Muscle of leg (tissue), 11 donors: ENCODE results near the gene TSPEAR. TPM values are rescaled to one million over a fixed set of nuclear protein-coding genes. Genes with fewer than 3 reads are reported as not detected.
"Not testable (repeated sequence)": the region's sequence is repeated elsewhere in the genome, so short reads cannot be mapped to it uniquely, and the experiment has no call there.

Source experiments
- DNase-seq: peaks from one replicate; pipeline ENCODE4 v3.0.0; 2013
- H3K27ac ChIP-seq: one replicate; pipeline ENCODE4 v1.5.1; 2013; ENCODE audit warnings: mild to moderate bottlenecking, low read length, control low read depth
- H3K27me3 ChIP-seq: one replicate; pipeline ENCODE4 v1.6.1; 2013; ENCODE audit warnings: low read length; ENCODE audit not compliant: control insufficient read depth, insufficient read depth
- H3K36me3 ChIP-seq: one replicate; pipeline ENCODE4 v1.6.1; 2013; ENCODE audit warnings: low read length; ENCODE audit not compliant: control insufficient read depth, insufficient read depth
- H3K4me1 ChIP-seq: one replicate; pipeline ENCODE4 v1.6.1; 2013; ENCODE audit warnings: low read length; ENCODE audit not compliant: control insufficient read depth, insufficient read depth
- H3K4me3 ChIP-seq: one replicate; pipeline ENCODE4 v1.5.1; 2013; ENCODE audit warnings: low read length, control low read depth
- H3K9me3 ChIP-seq: replicated peaks from 2 replicates; pipeline ENCODE4 v1.6.1; 2013; ENCODE audit warnings: low read depth, low read length; ENCODE audit not compliant: control insufficient read depth
- WGBS: methylation state at CpG from one replicate; pipeline ENCODE4 v1.1.5; 2013; ENCODE audit warnings: missing lambda C conversion rate; ENCODE audit not compliant: insufficient coverage; 5-methylcytosine and 5-hydroxymethylcytosine counted together
- polyA plus RNA-seq, 8 donors: library from polyadenylated mRNA; unstranded; fragments of 120-200 nt; gene quantifications; one replicate each; pipeline versions ENCODE4 v1.2.1 to v1.2.3, GENCODE V29; 2013; ENCODE audit warnings: inconsistent platforms in 1 of 8, low replicate concordance in 1 of 8; ENCODE audit not compliant: insufficient read length in 8 of 8, insufficient read depth in 1 of 8
- total RNA-seq: library from RNA; stranded (reverse); fragments of 120-200 nt; gene quantifications from one replicate; pipeline ENCODE4 v1.2.4, GENCODE V29; 2013

The TSPEAR gene
- total and polyA plus RNA-seq, 9 donors, result 0.04 to 1.5 (median 0.10) TPM; not detected in 2

DNA sequence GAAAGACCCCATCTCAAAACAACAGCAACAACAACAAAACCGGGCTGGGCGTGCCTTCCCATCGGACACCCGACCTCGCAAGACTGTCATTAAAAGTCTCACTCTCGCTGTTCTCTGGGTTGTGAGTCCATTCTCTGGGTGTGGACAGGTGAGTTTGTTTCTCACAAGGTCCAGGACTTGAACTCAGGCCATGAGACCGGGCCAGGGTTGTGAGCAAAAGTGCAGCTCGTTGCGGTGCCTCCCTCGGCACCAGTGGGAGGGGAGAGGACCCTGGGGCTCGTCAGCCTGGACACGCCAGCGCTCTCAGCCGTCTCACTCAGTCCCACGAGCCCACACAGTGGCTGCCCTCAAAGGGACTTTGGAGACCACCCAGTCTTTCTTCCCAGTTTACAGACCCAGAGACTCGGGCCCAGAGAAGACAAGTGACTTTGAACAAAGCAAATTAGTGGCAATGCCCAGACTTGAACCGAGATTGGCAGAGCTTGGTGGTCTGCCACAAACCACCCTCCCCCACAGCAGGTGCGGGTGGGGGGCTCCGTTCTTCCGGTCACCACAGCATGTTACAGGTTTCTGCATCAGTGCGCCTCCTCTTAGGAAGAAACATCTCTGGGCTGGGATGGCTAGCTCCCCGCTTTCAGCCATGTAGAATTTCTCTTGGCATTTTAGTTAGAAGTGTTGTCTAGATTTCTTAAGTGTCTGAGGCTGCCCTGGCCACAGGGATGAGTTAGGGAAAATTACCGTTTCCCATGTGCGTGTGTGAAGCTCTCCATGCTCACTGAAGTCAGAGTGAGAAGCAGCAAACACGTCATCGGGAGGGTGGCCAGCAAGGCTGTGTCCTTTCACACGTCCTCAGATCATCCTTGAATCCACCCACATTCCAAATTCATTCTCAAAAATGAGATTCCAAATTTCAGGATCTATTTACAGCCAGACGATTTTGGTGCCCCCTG, 227.8 kb downstream of the TSPEAR start:
- Histone ChIP-seq H3K4me1 (no peaks in the 10 kb centered on the region), H3K9me3 (no peaks in the 10 kb centered on the region), H3K27ac (no peak overlapping the region), H3K36me3 (no peaks in the 10 kb centered on the region), H3K4me3 (no peak overlapping the region), H3K27me3 (peaks cover 12% of the 10 kb centered on the region)
- no peak for DNase-seq
- WGBS, result 71% methylated on average over 21 of the region's 28 CpGs

- Histone ChIP-seq H3K36me3 (no peaks in the 10 kb centered on the region), H3K4me1 (peaks cover 2% of the 10 kb centered on the region), H3K4me3 (no peak overlapping the region), H3K27ac (no peak overlapping the region), H3K27me3 (peaks cover 12% of the 10 kb centered on the region), H3K9me3 (no peaks in the 10 kb centered on the region)
- DNase-seq, result no peak
- WGBS, result 80% methylated on average over 7 of the region's 14 CpGs
Observed at GRCh38 chr21:44482581-44483287, 228.6 kb downstream of the TSPEAR start.

- Histone ChIP-seq H3K4me1 (peaks cover 2% of the 10 kb centered on the region), H3K9me3 (no peaks in the 10 kb centered on the region), H3K36me3 (no peaks in the 10 kb centered on the region), H3K4me3 (no peak overlapping the region), H3K27ac (no peak overlapping the region), H3K27me3 (peaks cover 9% of the 10 kb centered on the region)
- 78% methylated on average over 9 of the region's 16 CpGs for WGBS
- DNase-seq, result no peak
Observed at GRCh38 chr21:44480200-44481053, 230.9 kb downstream of the TSPEAR start.

- not testable (repeated sequence) for H3K4me1 ChIP-seq, H3K9me3 ChIP-seq, H3K27ac ChIP-seq, H3K4me3 ChIP-seq, DNase-seq, H3K27me3 ChIP-seq, H3K36me3 ChIP-seq
- 92% methylated on average over 5 of the region's 21 CpGs for WGBS
Observed at GRCh38 chr21:44479556-44480199, 231.7 kb downstream of the TSPEAR start.

DNA sequence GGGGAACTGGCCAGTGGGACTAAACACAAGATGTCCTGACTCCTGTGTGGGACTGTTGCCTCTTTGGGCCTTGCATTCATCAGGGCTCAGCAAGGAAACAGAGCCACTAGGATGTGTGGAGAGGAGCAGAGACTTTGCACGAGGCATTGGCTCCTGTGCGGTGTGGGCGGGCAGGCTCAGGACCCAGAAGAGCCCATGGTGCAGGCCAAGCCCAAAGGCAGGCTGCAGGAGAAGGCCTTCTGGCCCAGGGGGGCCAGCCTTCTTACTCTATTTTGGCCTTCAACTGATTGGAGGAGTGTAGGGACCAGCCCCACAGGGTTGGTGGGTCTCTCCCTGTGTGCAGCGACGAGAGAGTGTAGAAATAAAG, 232.6 kb downstream of the TSPEAR start:
- DNase-seq, result no peak
- Histone ChIP-seq H3K27ac (no peak overlapping the region), H3K4me3 (no peak overlapping the region), H3K4me1 (peaks cover 2% of the 10 kb centered on the region), H3K9me3 (no peaks in the 10 kb centered on the region), H3K27me3 (peaks cover 5% of the 10 kb centered on the region), H3K36me3 (no peaks in the 10 kb centered on the region)
- 92% methylated on average over 3 of the region's 5 CpGs for WGBS

GRCh38 chr21:44478124-44478800, 233.1 kb downstream of the TSPEAR start:
- Histone ChIP-seq H3K27ac (no peak overlapping the region), H3K9me3 (no peaks in the 10 kb centered on the region), H3K27me3 (no peaks in the 10 kb centered on the region), H3K36me3 (no peaks in the 10 kb centered on the region), H3K4me1 (peaks cover 2% of the 10 kb centered on the region), H3K4me3 (no peak overlapping the region)
- DNase-seq, result no peak
- 78% methylated on average over 11 of the region's 16 CpGs for WGBS

- H3K4me3 ChIP-seq, result no peak overlapping the region
- H3K4me1 ChIP-seq, result peaks cover 2% of the 10 kb centered on the region
- H3K9me3 ChIP-seq, result no peaks in the 10 kb centered on the region
- no peak for DNase-seq
- no peaks in the 10 kb centered on the region for H3K36me3 ChIP-seq
- WGBS, result 81% methylated on average over 6 of the region's 7 CpGs
- no peak overlapping the region for H3K27ac ChIP-seq
- no peaks in the 10 kb centered on the region for H3K27me3 ChIP-seq
Observed at GRCh38 chr21:44477712-44478111, 233.7 kb downstream of the TSPEAR start.

DNA sequence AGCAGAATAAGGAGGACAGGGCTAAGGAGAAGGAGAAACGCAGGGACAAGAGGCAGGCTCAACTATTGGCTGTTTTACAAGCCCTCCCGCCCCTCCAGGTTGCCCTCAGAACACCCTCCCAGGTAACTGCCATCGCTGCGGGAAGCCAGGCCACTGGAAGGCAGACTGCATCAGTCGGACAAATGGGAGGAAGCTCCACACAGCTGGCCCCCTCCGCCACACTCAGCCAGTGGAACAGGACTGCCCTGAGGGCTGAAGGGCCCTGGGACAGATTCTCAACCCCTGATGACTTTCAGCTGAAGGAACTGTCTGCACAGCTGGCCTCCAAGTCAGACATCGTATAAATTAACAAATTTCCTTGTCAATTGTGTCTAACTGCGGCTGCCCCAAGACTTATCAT, 234.2 kb downstream of the TSPEAR start:
- no peaks in the 10 kb centered on the region for H3K36me3 ChIP-seq
- H3K27me3 ChIP-seq, result no peaks in the 10 kb centered on the region
- peaks cover 2% of the 10 kb centered on the region for H3K4me1 ChIP-seq
- no peak overlapping the region for H3K4me3 ChIP-seq
- H3K27ac ChIP-seq, result no peak overlapping the region
- no peaks in the 10 kb centered on the region for H3K9me3 ChIP-seq
- DNase-seq, result no peak
- 56% methylated on average over 6 of the region's 8 CpGs for WGBS

GRCh38 chr21:44475266-44475845, 236.0 kb downstream of the TSPEAR start:
- Histone ChIP-seq H3K27ac (no peak overlapping the region), H3K36me3 (no peaks in the 10 kb centered on the region), H3K4me1 (peaks cover 2% of the 10 kb centered on the region), H3K4me3 (no peak overlapping the region), H3K27me3 (no peaks in the 10 kb centered on the region), H3K9me3 (no peaks in the 10 kb centered on the region)
- no peak for DNase-seq
- WGBS, result 86% methylated on average over 12 of the region's 17 CpGs
